NK-92 treated with Interleukin-12 subunit alpha and Interleukin-12 subunit beta, amount 100 ng/mL, for 24 hours (cell line): ENCODE measurements around the gene TRIM16.
"Not testable (repeated sequence)": the region's sequence is repeated elsewhere in the genome, so short reads cannot be mapped to it uniquely, and the experiment has no call there.

ENCODE experiments used
- DNase-seq: peaks from one replicate; lab custom pipeline; 2025; lab: John Stamatoyannopoulos, UW

Gene TRIM16

GRCh38 chr17:15615850-15616249 is 68.3 kb downstream of the TRIM16 start:
- not testable (repeated sequence) for DNase-seq

GRCh38 chr17:15613111-15613510 is 71.0 kb downstream of the TRIM16 start:
- not testable (repeated sequence) for DNase-seq

GRCh38 chr17:15592960-15593359 is 91.2 kb downstream of the TRIM16 start:
- DNase-seq, result not testable (repeated sequence)

DNA sequence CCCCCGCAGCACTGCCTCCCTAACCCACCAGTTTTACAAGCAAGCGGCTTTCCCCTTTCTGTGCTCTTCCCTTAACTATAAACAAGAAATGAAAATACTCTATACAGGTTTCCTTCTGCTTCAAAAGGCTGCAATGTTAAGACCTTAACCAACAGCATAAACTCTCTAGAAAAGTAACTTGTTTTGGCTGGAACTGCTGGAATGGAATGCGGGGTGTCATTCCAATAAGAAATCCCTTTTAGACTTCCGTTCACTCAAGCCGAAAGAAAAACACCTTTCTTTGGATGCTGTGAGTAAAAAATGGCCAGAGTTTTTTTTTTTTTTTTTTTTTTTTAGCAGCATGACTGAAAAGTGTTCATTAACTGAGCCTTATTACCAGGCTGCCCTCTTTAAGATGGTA is 92.1 kb downstream of the TRIM16 start:
- not testable (repeated sequence) for DNase-seq

DNA sequence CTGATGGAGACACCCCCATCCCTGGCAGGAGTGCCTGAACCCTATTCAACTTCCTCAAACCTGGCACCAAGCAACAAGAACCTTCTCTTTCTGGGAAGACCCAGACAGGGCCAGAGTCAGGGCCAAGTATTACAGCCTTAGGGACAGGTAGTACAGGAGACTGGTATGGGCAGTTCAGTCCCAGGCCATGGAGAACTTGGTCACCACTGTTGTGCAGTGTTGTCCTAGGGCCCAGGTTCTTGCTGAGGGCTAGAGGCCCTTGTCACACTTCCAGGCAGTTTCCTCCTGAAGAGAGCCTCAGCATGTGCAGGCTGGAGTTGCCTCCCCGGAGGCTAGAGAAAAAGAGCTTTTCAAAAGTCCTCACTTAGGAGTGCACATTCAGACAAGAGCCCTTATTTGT is 93.3 kb downstream of the TRIM16 start:
- DNase-seq, result not testable (repeated sequence)

- not testable (repeated sequence) for DNase-seq
Measured at GRCh38 chr17:15589544-15590536, 94.3 kb downstream of the TRIM16 start.

- not testable (repeated sequence) for DNase-seq
Measured at GRCh38 chr17:15588017-15588416, 96.1 kb downstream of the TRIM16 start.

DNA sequence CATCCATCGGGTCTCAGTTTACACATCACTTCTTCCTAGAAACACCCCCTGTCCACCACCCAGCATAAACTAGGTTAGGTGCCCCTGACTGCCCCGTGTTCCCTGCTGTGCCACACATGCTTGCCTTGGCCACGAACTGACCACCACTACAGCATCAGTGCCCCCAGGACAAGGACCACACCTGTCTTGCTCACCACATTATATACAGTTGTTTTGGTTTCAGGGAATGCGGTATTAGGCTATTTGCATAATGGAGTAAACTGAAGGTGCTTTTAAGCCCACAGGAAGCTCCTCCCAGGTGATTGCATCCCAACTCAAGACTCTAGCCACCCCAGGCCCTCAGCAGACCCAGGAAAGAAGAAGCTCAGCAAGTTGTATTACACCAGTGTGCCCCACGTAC is 100.8 kb downstream of the TRIM16 start:
- DNase-seq, result not testable (repeated sequence)

GRCh38 chr17:15581462-15581861 is 102.6 kb downstream of the TRIM16 start:
- not testable (repeated sequence) for DNase-seq
